Hematopoietic multipotent progenitor cell treated with erythropoietin and hydrocortisone succinate and interleukin-3 and kit ligand, for 15 days (in vitro differentiated cells): Measurements from ENCODE around the gene OR8G1.
A peak's percentile ranks its signal among the peaks of the same experiment; 100 is the strongest.
"Not testable (repeated sequence)": the region's sequence is repeated elsewhere in the genome, so short reads cannot be mapped to it uniquely, and the experiment has no call there.

ENCODE experiments used
- DNase-seq: peaks from one replicate; pipeline ENCODE4 v3.0.0-alpha.2; 2015; ENCODE audit warnings: low spot score

The OR8G1 gene

GRCh38 chr11:124240621-124241397 is at the start of gene OR8G1:
Gene OR8G1, plus strand, starts transcription at chr11:124241095. Its CDS starts 8,581 bp downstream, at chr11:124249676.
- no peak for DNase-seq

GRCh38 chr11:124193221-124194010 is 47.5 kb upstream of the OR8G1 start:
- no peak for DNase-seq

- no peak for DNase-seq
Observed at GRCh38 chr11:124194293-124195188, 46.4 kb upstream of the OR8G1 start.

- peak; percentile 76 for DNase-seq
Observed at GRCh38 chr11:124195189-124195734, 45.6 kb upstream of the OR8G1 start.

- DNase-seq: no peak
Observed at GRCh38 chr11:124197999-124198398, 42.9 kb upstream of the OR8G1 start.

- DNase-seq: no peak
Observed at GRCh38 chr11:124198897-124199296, 42.0 kb upstream of the OR8G1 start.

- DNase-seq: no peak
Observed at GRCh38 chr11:124199702-124200101, 41.2 kb upstream of the OR8G1 start.

GRCh38 chr11:124200671-124201070 is 40.2 kb upstream of the OR8G1 start:
- DNase-seq: no peak

GRCh38 chr11:124202951-124203350 is 37.9 kb upstream of the OR8G1 start:
- DNase-seq: no peak

GRCh38 chr11:124204008-124204407 is 36.9 kb upstream of the OR8G1 start:
- DNase-seq: no peak

GRCh38 chr11:124207102-124207792 is 33.6 kb upstream of the OR8G1 start:
- peak; percentile 80 for DNase-seq

GRCh38 chr11:124209824-124210357 is 31.0 kb upstream of the OR8G1 start:
- no peak for DNase-seq

- no peak for DNase-seq
Observed at GRCh38 chr11:124210421-124210820, 30.5 kb upstream of the OR8G1 start.

GRCh38 chr11:124211321-124211720 is 29.6 kb upstream of the OR8G1 start:
- DNase-seq: no peak

- DNase-seq: no peak
Observed at GRCh38 chr11:124214027-124214426, 26.9 kb upstream of the OR8G1 start.

- no peak for DNase-seq
Observed at GRCh38 chr11:124219126-124219525, 21.8 kb upstream of the OR8G1 start.

GRCh38 chr11:124222407-124222806 is 18.5 kb upstream of the OR8G1 start:
- DNase-seq: no peak

- not testable (repeated sequence) for DNase-seq
Observed at GRCh38 chr11:124224618-124225423, 16.1 kb upstream of the OR8G1 start.

GRCh38 chr11:124225471-124225870 is 15.4 kb upstream of the OR8G1 start:
- no peak for DNase-seq

GRCh38 chr11:124233376-124233775 is 7.5 kb upstream of the OR8G1 start:
- no peak for DNase-seq
